Activated T-cell treated with anti-CD3 and anti-CD28 coated beads for 24 hours (primary cell): ENCODE data around the gene BCR.

Experiments used
- DNase-seq: peaks from one replicate; pipeline ENCODE4 v3.0.0-alpha.2; 2020; ENCODE audit warnings: low read depth

The BCR gene

GRCh38 chr22:23200898-23201297, 20.6 kb downstream of the BCR start:
- no peak for DNase-seq

GRCh38 chr22:23202812-23203451, 22.6 kb downstream of the BCR start:
- no peak for DNase-seq

- DNase-seq = no peak
Observed at GRCh38 chr22:23203452-23204124, 23.3 kb downstream of the BCR start.

GRCh38 chr22:23204125-23204488, 23.8 kb downstream of the BCR start:
- DNase-seq = no peak

GRCh38 chr22:23204541-23205157, 24.3 kb downstream of the BCR start:
- no peak for DNase-seq

- no peak for DNase-seq
Observed at GRCh38 chr22:23205339-23206049, 25.2 kb downstream of the BCR start.

GRCh38 chr22:23206915-23207314, 26.6 kb downstream of the BCR start:
- no peak for DNase-seq

- DNase-seq = no peak
Observed at GRCh38 chr22:23207729-23208393, 27.6 kb downstream of the BCR start.

GRCh38 chr22:23210428-23211170, 30.3 kb downstream of the BCR start:
- DNase-seq = no peak

GRCh38 chr22:23211622-23212021, 31.3 kb downstream of the BCR start:
- DNase-seq = no peak

- DNase-seq = no peak
Observed at GRCh38 chr22:23212061-23213021, 32.0 kb downstream of the BCR start.

- no peak for DNase-seq
Observed at GRCh38 chr22:23213022-23213555, 32.8 kb downstream of the BCR start.

GRCh38 chr22:23213581-23214334, 33.4 kb downstream of the BCR start:
- DNase-seq = no peak

GRCh38 chr22:23214398-23214797, 34.1 kb downstream of the BCR start:
- DNase-seq = no peak

- DNase-seq = no peak
Observed at GRCh38 chr22:23215294-23216241, 35.3 kb downstream of the BCR start.

GRCh38 chr22:23216461-23217170, 36.3 kb downstream of the BCR start:
- peak; percentile 49 for DNase-seq

- no peak for DNase-seq
Observed at GRCh38 chr22:23217171-23218052, 37.1 kb downstream of the BCR start.
